ENCODE measurements around the gene PRR5. TPM values are rescaled to one million over a fixed set of nuclear protein-coding genes. Genes with fewer than 3 reads are reported as not detected.

Gene PRR5
- total and polyA plus RNA-seq, 2 experiments from 2014 or later = 15.3 to 31.4 TPM

DNA sequence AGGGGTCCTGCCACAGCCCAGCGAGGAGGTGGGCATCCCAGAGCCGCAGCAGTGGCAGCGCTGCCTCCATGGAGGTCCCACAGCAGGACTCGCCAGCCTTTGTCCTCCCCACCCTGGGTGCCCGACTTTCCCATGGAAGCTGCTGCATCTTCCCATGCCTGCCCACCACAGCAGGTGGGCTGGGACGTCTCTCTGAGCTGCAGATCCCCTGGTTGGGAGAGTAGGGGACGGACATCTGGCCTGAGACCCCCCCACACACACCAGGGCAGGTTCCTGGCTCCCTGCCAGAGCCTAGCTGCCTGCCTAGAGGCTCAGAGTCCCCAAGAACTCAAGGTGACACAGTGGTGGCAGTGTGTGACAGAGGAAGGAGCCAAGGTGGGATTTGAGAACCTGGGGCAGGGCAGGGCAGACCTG, 21.5 kb upstream of the PRR5 start:
- Mint-ChIP-seq H3K27ac (no peak overlapping the region), H3K4me1 (peaks cover 30% of the 10 kb centered on the region), H3K4me3 (no peak overlapping the region), H3K9me3 (no peaks in the 10 kb centered on the region), H3K36me3 (ENCODE audit: low read depth) (no peaks in the 10 kb centered on the region), H3K27me3 (ENCODE audit: insufficient read depth, low read depth, poor library complexity) (peaks cover 24% of the 10 kb centered on the region)
- no peaks in the 10 kb centered on the region for H4K20me1 ChIP-seq (replicated peaks; ENCODE audit: insufficient read depth)
- no peak overlapping the region for H3K4me3 ChIP-seq
- H2AFZ ChIP-seq = no peak overlapping the region
- peaks cover 4% of the 10 kb centered on the region for H3K4me1 ChIP-seq (ENCODE audit: insufficient read depth)
- DNase-seq (ENCODE audit: low spot score) (no peak), ATAC-seq (no peak)
- no peaks in the 10 kb centered on the region for H3K36me3 ChIP-seq (ENCODE audit: insufficient read depth)
- H3F3A ChIP-seq (replicated peaks; ENCODE audit: low read depth) = 0 out of 2 replicates have a peak, but pooled peaks cover 4% of the 10 kb centered on the region
- no peaks in the 10 kb centered on the region for H3K27me3 ChIP-seq (ENCODE audit: insufficient read depth)
- no peak overlapping the region for H3K4me2 ChIP-seq
- H3K27ac ChIP-seq (ENCODE audit: low read depth) = no peak overlapping the region
- TF ChIP-seq EZH2phosphoT487 (IDR thresholded peaks at IDR 0.05; ENCODE audit: unreplicated experiment) (no peak), JUNB (IDR thresholded peaks at IDR 0.05; ENCODE audit: unreplicated experiment) (no peak), STAT1 (IDR thresholded peaks at IDR 0.05; ENCODE audit: unreplicated experiment) (no peak)
- TF ChIP-seq, protein P1, sequence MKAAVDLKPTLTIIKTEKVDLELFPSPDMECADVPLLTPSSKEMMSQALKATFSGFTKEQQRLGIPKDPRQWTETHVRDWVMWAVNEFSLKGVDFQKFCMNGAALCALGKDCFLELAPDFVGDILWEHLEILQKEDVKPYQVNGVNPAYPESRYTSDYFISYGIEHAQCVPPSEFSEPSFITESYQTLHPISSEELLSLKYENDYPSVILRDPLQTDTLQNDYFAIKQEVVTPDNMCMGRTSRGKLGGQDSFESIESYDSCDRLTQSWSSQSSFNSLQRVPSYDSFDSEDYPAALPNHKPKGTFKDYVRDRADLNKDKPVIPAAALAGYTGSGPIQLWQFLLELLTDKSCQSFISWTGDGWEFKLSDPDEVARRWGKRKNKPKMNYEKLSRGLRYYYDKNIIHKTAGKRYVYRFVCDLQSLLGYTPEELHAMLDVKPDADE (IDR thresholded peaks at IDR 0.05) = no peak
- no peaks in the 10 kb centered on the region for H3K79me2 ChIP-seq (replicated peaks; ENCODE audit: insufficient read depth)
- no peaks in the 10 kb centered on the region for H3K9me2 ChIP-seq (ENCODE audit: insufficient read depth)

DNA sequence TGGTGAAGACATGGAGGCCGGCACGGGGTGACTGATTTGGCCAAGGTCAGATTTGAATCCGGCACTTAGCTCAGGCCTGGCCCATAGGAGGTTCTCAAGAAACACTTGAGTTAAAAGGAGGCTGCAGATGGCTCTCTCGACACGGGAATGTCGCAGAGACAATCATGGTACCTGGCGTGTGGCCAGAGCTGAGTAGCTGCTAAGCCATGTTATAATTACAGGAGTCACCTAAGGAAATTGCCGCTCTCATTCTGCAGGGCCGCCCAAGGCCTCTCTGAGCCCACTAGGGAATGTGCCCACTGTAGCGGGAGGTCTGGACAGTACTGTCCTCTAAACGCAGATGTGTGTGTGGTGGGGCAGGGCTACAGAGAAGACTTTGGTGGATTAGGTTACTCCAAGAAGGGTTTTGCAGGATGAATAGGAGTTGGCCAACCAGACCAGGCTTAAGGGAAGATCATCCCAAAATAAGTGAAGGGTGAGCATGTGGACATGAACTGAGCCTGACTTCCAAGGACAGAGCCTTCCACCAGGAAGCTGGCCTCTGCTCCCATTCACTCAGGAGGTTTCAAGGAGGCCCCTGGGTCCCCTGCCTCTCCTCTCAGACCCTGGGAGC, 19.3 kb upstream of the PRR5 start:
- H3K27me3 Mint-ChIP-seq (ENCODE audit: insufficient read depth, low read depth, poor library complexity) = peaks cover 21% of the 10 kb centered on the region
- peaks cover 21% of the 10 kb centered on the region for H3K4me1 Mint-ChIP-seq
- Histone ChIP-seq H3K27me3 (ENCODE audit: insufficient read depth) (no peaks in the 10 kb centered on the region), H3K9me2 (ENCODE audit: insufficient read depth) (no peaks in the 10 kb centered on the region), H4K20me1 (replicated peaks; ENCODE audit: insufficient read depth) (no peaks in the 10 kb centered on the region), H3F3A (replicated peaks; ENCODE audit: low read depth) (0 out of 2 replicates have a peak, but pooled peaks cover 4% of the 10 kb centered on the region), H3K36me3 (ENCODE audit: insufficient read depth) (no peaks in the 10 kb centered on the region), H3K4me1 (ENCODE audit: insufficient read depth) (peaks cover 4% of the 10 kb centered on the region), H3K4me2 (no peak overlapping the region), H3K4me3 (no peak overlapping the region), H3K27ac (ENCODE audit: low read depth) (no peak overlapping the region), H3K79me2 (replicated peaks; ENCODE audit: insufficient read depth) (no peaks in the 10 kb centered on the region), H2AFZ (no peak overlapping the region)
- no peaks in the 10 kb centered on the region for H3K9me3 Mint-ChIP-seq
- H3K27ac Mint-ChIP-seq = no peak overlapping the region
- no peak overlapping the region for H3K4me3 Mint-ChIP-seq
- no peaks in the 10 kb centered on the region for H3K36me3 Mint-ChIP-seq (ENCODE audit: low read depth)
- DNase-seq (ENCODE audit: low spot score) = no peak
- ATAC-seq = no peak
- TF ChIP-seq, protein P2, sequence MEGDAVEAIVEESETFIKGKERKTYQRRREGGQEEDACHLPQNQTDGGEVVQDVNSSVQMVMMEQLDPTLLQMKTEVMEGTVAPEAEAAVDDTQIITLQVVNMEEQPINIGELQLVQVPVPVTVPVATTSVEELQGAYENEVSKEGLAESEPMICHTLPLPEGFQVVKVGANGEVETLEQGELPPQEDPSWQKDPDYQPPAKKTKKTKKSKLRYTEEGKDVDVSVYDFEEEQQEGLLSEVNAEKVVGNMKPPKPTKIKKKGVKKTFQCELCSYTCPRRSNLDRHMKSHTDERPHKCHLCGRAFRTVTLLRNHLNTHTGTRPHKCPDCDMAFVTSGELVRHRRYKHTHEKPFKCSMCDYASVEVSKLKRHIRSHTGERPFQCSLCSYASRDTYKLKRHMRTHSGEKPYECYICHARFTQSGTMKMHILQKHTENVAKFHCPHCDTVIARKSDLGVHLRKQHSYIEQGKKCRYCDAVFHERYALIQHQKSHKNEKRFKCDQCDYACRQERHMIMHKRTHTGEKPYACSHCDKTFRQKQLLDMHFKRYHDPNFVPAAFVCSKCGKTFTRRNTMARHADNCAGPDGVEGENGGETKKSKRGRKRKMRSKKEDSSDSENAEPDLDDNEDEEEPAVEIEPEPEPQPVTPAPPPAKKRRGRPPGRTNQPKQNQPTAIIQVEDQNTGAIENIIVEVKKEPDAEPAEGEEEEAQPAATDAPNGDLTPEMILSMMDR (conservative IDR thresholded peaks at IDR 0.05; ENCODE audit: low read depth in 2 of 2) = no peak
- TF ChIP-seq, protein P3, sequence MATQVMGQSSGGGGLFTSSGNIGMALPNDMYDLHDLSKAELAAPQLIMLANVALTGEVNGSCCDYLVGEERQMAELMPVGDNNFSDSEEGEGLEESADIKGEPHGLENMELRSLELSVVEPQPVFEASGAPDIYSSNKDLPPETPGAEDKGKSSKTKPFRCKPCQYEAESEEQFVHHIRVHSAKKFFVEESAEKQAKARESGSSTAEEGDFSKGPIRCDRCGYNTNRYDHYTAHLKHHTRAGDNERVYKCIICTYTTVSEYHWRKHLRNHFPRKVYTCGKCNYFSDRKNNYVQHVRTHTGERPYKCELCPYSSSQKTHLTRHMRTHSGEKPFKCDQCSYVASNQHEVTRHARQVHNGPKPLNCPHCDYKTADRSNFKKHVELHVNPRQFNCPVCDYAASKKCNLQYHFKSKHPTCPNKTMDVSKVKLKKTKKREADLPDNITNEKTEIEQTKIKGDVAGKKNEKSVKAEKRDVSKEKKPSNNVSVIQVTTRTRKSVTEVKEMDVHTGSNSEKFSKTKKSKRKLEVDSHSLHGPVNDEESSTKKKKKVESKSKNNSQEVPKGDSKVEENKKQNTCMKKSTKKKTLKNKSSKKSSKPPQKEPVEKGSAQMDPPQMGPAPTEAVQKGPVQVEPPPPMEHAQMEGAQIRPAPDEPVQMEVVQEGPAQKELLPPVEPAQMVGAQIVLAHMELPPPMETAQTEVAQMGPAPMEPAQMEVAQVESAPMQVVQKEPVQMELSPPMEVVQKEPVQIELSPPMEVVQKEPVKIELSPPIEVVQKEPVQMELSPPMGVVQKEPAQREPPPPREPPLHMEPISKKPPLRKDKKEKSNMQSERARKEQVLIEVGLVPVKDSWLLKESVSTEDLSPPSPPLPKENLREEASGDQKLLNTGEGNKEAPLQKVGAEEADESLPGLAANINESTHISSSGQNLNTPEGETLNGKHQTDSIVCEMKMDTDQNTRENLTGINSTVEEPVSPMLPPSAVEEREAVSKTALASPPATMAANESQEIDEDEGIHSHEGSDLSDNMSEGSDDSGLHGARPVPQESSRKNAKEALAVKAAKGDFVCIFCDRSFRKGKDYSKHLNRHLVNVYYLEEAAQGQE (IDR thresholded peaks at IDR 0.05; ENCODE audit: unreplicated experiment) = no peak
- TF ChIP-seq EZH2phosphoT487 (IDR thresholded peaks at IDR 0.05; ENCODE audit: unreplicated experiment) = no peak
- TF ChIP-seq STAT1 (IDR thresholded peaks at IDR 0.05; ENCODE audit: unreplicated experiment) = no peak
- TF ChIP-seq, protein P4, sequence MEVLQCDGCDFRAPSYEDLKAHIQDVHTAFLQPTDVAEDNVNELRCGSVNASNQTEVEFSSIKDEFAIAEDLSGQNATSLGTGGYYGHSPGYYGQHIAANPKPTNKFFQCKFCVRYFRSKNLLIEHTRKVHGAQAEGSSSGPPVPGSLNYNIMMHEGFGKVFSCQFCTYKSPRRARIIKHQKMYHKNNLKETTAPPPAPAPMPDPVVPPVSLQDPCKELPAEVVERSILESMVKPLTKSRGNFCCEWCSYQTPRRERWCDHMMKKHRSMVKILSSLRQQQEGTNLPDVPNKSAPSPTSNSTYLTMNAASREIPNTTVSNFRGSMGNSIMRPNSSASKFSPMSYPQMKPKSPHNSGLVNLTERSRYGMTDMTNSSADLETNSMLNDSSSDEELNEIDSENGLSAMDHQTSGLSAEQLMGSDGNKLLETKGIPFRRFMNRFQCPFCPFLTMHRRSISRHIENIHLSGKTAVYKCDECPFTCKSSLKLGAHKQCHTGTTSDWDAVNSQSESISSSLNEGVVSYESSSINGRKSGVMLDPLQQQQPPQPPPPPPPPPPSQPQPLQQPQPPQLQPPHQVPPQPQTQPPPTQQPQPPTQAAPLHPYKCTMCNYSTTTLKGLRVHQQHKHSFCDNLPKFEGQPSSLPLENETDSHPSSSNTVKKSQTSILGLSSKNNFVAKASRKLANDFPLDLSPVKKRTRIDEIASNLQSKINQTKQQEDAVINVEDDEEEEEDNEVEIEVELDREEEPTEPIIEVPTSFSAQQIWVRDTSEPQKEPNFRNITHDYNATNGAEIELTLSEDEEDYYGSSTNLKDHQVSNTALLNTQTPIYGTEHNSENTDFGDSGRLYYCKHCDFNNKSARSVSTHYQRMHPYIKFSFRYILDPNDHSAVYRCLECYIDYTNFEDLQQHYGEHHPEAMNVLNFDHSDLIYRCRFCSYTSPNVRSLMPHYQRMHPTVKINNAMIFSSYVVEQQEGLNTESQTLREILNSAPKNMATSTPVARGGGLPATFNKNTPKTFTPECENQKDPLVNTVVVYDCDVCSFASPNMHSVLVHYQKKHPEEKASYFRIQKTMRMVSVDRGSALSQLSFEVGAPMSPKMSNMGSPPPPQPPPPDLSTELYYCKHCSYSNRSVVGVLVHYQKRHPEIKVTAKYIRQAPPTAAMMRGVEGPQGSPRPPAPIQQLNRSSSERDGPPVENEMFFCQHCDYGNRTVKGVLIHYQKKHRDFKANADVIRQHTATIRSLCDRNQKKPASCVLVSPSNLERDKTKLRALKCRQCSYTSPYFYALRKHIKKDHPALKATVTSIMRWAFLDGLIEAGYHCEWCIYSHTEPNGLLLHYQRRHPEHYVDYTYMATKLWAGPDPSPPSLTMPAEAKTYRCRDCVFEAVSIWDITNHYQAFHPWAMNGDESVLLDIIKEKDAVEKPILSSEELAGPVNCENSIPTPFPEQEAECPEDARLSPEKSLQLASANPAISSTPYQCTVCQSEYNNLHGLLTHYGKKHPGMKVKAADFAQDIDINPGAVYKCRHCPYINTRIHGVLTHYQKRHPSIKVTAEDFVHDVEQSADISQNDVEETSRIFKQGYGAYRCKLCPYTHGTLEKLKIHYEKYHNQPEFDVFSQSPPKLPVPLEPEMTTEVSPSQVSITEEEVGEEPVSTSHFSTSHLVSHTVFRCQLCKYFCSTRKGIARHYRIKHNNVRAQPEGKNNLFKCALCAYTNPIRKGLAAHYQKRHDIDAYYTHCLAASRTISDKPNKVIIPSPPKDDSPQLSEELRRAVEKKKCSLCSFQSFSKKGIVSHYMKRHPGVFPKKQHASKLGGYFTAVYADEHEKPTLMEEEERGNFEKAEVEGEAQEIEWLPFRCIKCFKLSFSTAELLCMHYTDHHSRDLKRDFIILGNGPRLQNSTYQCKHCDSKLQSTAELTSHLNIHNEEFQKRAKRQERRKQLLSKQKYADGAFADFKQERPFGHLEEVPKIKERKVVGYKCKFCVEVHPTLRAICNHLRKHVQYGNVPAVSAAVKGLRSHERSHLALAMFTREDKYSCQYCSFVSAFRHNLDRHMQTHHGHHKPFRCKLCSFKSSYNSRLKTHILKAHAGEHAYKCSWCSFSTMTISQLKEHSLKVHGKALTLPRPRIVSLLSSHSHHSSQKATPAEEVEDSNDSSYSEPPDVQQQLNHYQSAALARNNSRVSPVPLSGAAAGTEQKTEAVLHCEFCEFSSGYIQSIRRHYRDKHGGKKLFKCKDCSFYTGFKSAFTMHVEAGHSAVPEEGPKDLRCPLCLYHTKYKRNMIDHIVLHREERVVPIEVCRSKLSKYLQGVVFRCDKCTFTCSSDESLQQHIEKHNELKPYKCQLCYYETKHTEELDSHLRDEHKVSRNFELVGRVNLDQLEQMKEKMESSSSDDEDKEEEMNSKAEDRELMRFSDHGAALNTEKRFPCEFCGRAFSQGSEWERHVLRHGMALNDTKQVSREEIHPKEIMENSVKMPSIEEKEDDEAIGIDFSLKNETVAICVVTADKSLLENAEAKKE (CRISPR knock-in tag; IDR thresholded peaks at IDR 0.05) = no peak
- no peak for TF ChIP-seq POLR2AphosphoS5 (IDR thresholded peaks at IDR 0.05; ENCODE audit: low read depth)

Data from GM23338 (cell line).